H9 (cell line): ENCODE measurements around the gene CPXM1. TPM values are rescaled to one million over a fixed set of nuclear protein-coding genes. Genes with fewer than 3 reads are reported as not detected.

Experiments used
- DNase-seq: peaks from one replicate; pipeline ENCODE4 v3.0.0-alpha.2; 2017
- H2AFZ ChIP-seq: one replicate; pipeline ENCODE4 v1.6.1; 2013; ENCODE audit warnings: mild to moderate bottlenecking, low read length, control low read depth, moderate library complexity
- H2AK5ac ChIP-seq: 2 replicates; pipeline ENCODE4 v1.6.1; 2013; ENCODE audit warnings: low read length, control low read depth, mixed read lengths; ENCODE audit not compliant: insufficient read length
- H2BK120ac ChIP-seq: one replicate; pipeline ENCODE4 v1.6.1; 2013; ENCODE audit warnings: low read depth, mild to moderate bottlenecking, low read length, control low read depth, inconsistent platforms; ENCODE audit not compliant: poor library complexity, severe bottlenecking
- H2BK12ac ChIP-seq: 2 replicates; pipeline ENCODE4 v1.6.1; 2013; ENCODE audit warnings: low read length, control low read depth, mixed read lengths, low read depth; ENCODE audit not compliant: insufficient read length
- H2BK15ac ChIP-seq: 2 replicates; pipeline ENCODE4 v1.6.1; 2013; ENCODE audit warnings: low read depth, low read length, control low read depth
- H2BK20ac ChIP-seq: one replicate; pipeline ENCODE4 v1.6.1; 2013; ENCODE audit warnings: low read depth, mild to moderate bottlenecking, low read length, control low read depth, inconsistent platforms; ENCODE audit not compliant: poor library complexity, severe bottlenecking
- H2BK5ac ChIP-seq: 2 replicates; pipeline ENCODE4 v1.6.1; 2013; ENCODE audit warnings: low read length, control low read depth, mixed read lengths; ENCODE audit not compliant: insufficient read length
- H3K14ac ChIP-seq: 2 replicates; pipeline ENCODE4 v1.6.1; 2013; ENCODE audit warnings: low read length, control low read depth; ENCODE audit not compliant: insufficient read depth
- H3K18ac ChIP-seq: 2 replicates; pipeline ENCODE4 v1.6.1; 2013; ENCODE audit warnings: low read depth, mild to moderate bottlenecking, mixed read lengths, low read length, control low read depth; ENCODE audit not compliant: insufficient read length
- H3K23ac ChIP-seq: 2 replicates; pipeline ENCODE4 v1.6.1; 2013; ENCODE audit warnings: low read length, control low read depth, mixed read lengths, low read depth; ENCODE audit not compliant: insufficient read length
- H3K23me2 ChIP-seq: 2 replicates; pipeline ENCODE4 v1.6.1; 2013; ENCODE audit warnings: low read depth, mild to moderate bottlenecking, mixed read lengths, low read length, control low read depth; ENCODE audit not compliant: insufficient read length, poor library complexity, severe bottlenecking
- H3K27ac ChIP-seq: 2 replicates; pipeline ENCODE4 v1.5.1; 2013; ENCODE audit warnings: low read length, control low read depth, mixed read lengths, low read depth; ENCODE audit not compliant: insufficient read length
- H3K27me3 ChIP-seq: 2 replicates; pipeline ENCODE4 v1.6.1; 2013; ENCODE audit warnings: low read length, control low read depth, inconsistent platforms; ENCODE audit not compliant: insufficient read depth
- H3K4ac ChIP-seq: 2 replicates; pipeline ENCODE4 v1.6.1; 2013; ENCODE audit warnings: low read depth, mild to moderate bottlenecking, control low read depth, inconsistent platforms, low read length, moderate library complexity
- H3K4me1 ChIP-seq: 2 replicates; pipeline ENCODE4 v1.6.1; 2013; ENCODE audit warnings: low read length, control low read depth, inconsistent platforms; ENCODE audit not compliant: insufficient read depth
- H3K4me2 ChIP-seq: 2 replicates; pipeline ENCODE4 v1.6.1; 2013; ENCODE audit warnings: low read length, control low read depth, mixed read lengths; ENCODE audit not compliant: insufficient read length, insufficient read depth
- H3K56ac ChIP-seq: 2 replicates; pipeline ENCODE4 v1.6.1; 2013; ENCODE audit warnings: low read depth, mild to moderate bottlenecking, mixed read lengths, low read length, control low read depth; ENCODE audit not compliant: insufficient read length
- H3K79me1 ChIP-seq: 2 replicates; pipeline ENCODE4 v1.6.1; 2013; ENCODE audit warnings: low read depth, mild to moderate bottlenecking, moderate library complexity, low read length, control low read depth, inconsistent platforms; ENCODE audit not compliant: insufficient read depth, poor library complexity, severe bottlenecking
- H3K79me2 ChIP-seq: 2 replicates; pipeline ENCODE4 v1.6.1; 2013; ENCODE audit warnings: low read length, control low read depth, inconsistent platforms; ENCODE audit not compliant: insufficient read depth
- H3K9ac ChIP-seq: 2 replicates; pipeline ENCODE4 v1.6.1; 2013; ENCODE audit warnings: low read length, control low read depth, mixed read lengths; ENCODE audit not compliant: insufficient read length; ENCODE audit errors: extremely low read depth
- H3K9me3 ChIP-seq: one replicate; pipeline ENCODE4 v1.6.1; 2013; ENCODE audit warnings: low read depth, low read length, inconsistent platforms; ENCODE audit not compliant: control insufficient read depth
- H3T11ph ChIP-seq: one replicate; pipeline ENCODE4 v1.6.1; 2013; ENCODE audit warnings: mild to moderate bottlenecking, low read length, control low read depth, inconsistent platforms
- H4K20me1 ChIP-seq: one replicate; pipeline ENCODE4 v1.6.1; 2013; ENCODE audit not compliant: control insufficient read depth, insufficient read length, insufficient read depth
- H4K5ac ChIP-seq: 2 replicates; pipeline ENCODE4 v1.6.1; 2013; ENCODE audit warnings: low read depth, mild to moderate bottlenecking, mixed read lengths, low read length, control low read depth; ENCODE audit not compliant: insufficient read length
- H4K8ac ChIP-seq: replicated peaks from 2 replicates; pipeline ENCODE4 v1.6.1; 2013; ENCODE audit warnings: low read length, control low read depth, mixed read lengths, low read depth; ENCODE audit not compliant: insufficient read length
- H4K91ac ChIP-seq: 2 replicates; pipeline ENCODE4 v1.6.1; 2013; ENCODE audit warnings: low read depth, mild to moderate bottlenecking, moderate library complexity, mixed read lengths, low read length, control low read depth; ENCODE audit not compliant: insufficient read length
- H3K27ac Mint-ChIP-seq, 3 experiments: 2 replicates in 2 of 3; 3 replicates in 1 of 3; pipeline ENCODE4 v1.8.0; 2020 to 2021; ENCODE audit warnings: mixed read lengths in 3 of 3, mild to moderate bottlenecking in 1 of 3, moderate library complexity in 1 of 3
- H3K27me3 Mint-ChIP-seq: 2 replicates; pipeline ENCODE4 v1.8.0; 2021; ENCODE audit warnings: low read depth, mild to moderate bottlenecking, moderate library complexity, mixed read lengths
- H3K36me3 Mint-ChIP-seq, 3 experiments: 2 replicates in 2 of 3; 3 replicates in 1 of 3; pipeline ENCODE4 v1.8.0; 2020 to 2021; ENCODE audit warnings: low read depth in 3 of 3, mixed read lengths in 3 of 3; ENCODE audit not compliant: insufficient read depth in 1 of 3
- H3K4me1 Mint-ChIP-seq, 2 experiments: 2 replicates each; pipeline ENCODE4 v1.8.0; 2020; ENCODE audit warnings: mixed read lengths in 2 of 2
- H3K4me3 Mint-ChIP-seq, 2 experiments: 2 replicates in 1 of 2; 3 replicates in 1 of 2; pipeline ENCODE4 v1.8.0; 2020 to 2021; ENCODE audit warnings: mild to moderate bottlenecking in 2 of 2, mixed read lengths in 2 of 2, moderate library complexity in 1 of 2
- H3K9me3 Mint-ChIP-seq, 2 experiments: 2 replicates in 1 of 2; 3 replicates in 1 of 2; pipeline ENCODE4 v1.8.0; 2020; ENCODE audit warnings: mild to moderate bottlenecking in 2 of 2, mixed read lengths in 2 of 2, moderate library complexity in 1 of 2
- WGBS: extraction: QIAGEN DNeasy Blood & Tissue Kit; methylation state at CpG from one replicate; pipeline ENCODE4 v1.1.7; 2013; ENCODE audit warnings: missing lambda C conversion rate, low lambda C conversion rate, mixed read lengths; ENCODE audit not compliant: insufficient read length; ENCODE audit errors: extremely low coverage; 5-methylcytosine and 5-hydroxymethylcytosine counted together
- total RNA-seq: library from RNA; stranded (reverse); gene quantifications from 2 replicates; pipeline ENCODE4 v1.2.1, GENCODE V29; 2021
- TF ChIP-seq, protein P1 (sequence below): fragments of 200-600 bp; sonication (generic); conservative IDR thresholded peaks from 3 replicates; pipeline ENCODE4 v1.8.0; 2021; ENCODE audit warnings: antibody characterized with exemption, mild to moderate bottlenecking

The CPXM1 gene
- total RNA-seq, 1 experiment from 2014 or later = 69.0 TPM

DNA sequence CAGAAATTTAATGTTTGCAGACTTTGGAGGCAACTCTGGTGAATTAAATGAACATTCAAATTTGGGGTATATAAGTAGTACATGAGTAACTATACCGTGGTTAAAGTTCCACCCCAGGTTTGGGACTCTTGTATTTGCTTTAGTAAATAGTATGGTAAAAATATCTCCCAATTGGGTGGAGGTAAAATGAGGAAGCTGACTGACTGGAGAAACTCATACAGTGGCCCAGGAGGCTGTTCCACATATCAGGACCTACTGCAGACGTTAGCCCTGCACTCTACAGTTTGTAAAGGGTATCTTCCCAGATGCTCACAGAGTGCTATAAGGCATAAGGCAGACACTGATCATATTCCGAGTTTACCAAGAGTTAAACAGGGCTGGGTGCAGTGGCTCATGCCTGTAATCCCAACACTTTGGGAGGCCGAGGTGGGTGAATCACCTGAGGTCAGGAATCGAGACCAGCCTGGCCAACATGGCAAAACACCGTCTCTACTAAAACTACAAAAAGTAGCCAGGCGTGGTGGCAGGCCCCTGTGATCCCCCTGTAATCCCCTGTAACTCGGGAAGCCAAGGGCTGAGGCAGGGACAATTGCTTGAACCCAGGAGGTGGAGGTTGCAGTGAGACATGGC, 53.7 kb downstream of the CPXM1 start:
- Mint-ChIP-seq H3K9me3 (no peaks in the 10 kb centered on the region; a peak in 2 of 5 replicates), H3K27ac (no peak overlapping the region), H3K4me3 (no peak overlapping the region; a peak in 1 of 5 replicates), H3K27me3 (peaks cover 96% of the 10 kb centered on the region), H3K36me3 (no peaks in the 10 kb centered on the region; a peak in 1 of 7 replicates), H3K4me1 (peaks cover 35 to 45% of the 10 kb centered on the region in 2 experiments)
- Histone ChIP-seq H3K27me3 (peaks cover 42% of the 10 kb centered on the region), H4K20me1 (no peaks in the 10 kb centered on the region), H3K14ac (no peak overlapping the region), H3K18ac (no peak overlapping the region), H3K4me1 (no peaks in the 10 kb centered on the region; the same call in 1 of the 2 replicates), H3K4me2 (no peak overlapping the region), H3K9me3 (no peaks in the 10 kb centered on the region), H2BK15ac (no peak overlapping the region), H2BK120ac (no peak overlapping the region), H2BK20ac (no peak overlapping the region), H4K91ac (no peak overlapping the region), H3T11ph (no peak overlapping the region), H3K56ac (no peak overlapping the region), H3K23ac (no peak overlapping the region), H4K8ac (no peak overlapping the region), H3K23me2 (peaks cover 20% of the 10 kb centered on the region), H3K79me1 (no peaks in the 10 kb centered on the region), H3K4ac (no peak overlapping the region), H4K5ac (no peak overlapping the region), H2AFZ (no peak overlapping the region), H3K27ac (no peak overlapping the region), H3K9ac (no peak overlapping the region), H2BK5ac (no peak overlapping the region), H3K79me2 (no peaks in the 10 kb centered on the region), H2BK12ac (no peak overlapping the region), H2AK5ac (no peak overlapping the region)
- no CpG with 5 or more reads among the region's 8 CpGs for whole genome bisulfite sequencing
- DNase-seq = no peak
- TF ChIP-seq, protein P1, sequence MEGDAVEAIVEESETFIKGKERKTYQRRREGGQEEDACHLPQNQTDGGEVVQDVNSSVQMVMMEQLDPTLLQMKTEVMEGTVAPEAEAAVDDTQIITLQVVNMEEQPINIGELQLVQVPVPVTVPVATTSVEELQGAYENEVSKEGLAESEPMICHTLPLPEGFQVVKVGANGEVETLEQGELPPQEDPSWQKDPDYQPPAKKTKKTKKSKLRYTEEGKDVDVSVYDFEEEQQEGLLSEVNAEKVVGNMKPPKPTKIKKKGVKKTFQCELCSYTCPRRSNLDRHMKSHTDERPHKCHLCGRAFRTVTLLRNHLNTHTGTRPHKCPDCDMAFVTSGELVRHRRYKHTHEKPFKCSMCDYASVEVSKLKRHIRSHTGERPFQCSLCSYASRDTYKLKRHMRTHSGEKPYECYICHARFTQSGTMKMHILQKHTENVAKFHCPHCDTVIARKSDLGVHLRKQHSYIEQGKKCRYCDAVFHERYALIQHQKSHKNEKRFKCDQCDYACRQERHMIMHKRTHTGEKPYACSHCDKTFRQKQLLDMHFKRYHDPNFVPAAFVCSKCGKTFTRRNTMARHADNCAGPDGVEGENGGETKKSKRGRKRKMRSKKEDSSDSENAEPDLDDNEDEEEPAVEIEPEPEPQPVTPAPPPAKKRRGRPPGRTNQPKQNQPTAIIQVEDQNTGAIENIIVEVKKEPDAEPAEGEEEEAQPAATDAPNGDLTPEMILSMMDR = no peak
